Activated gamma-delta T cell treated with anti-CD3 and anti-CD28 coated beads, Interleukin-2, amount 50 U/mL, for 16 hours (primary cell): ENCODE results near the gene DPYD.
"Not testable (repeated sequence)": the region's sequence is repeated elsewhere in the genome, so short reads cannot be mapped to it uniquely, and the experiment has no call there.

Source experiments
- DNase-seq: peaks from one replicate; pipeline ENCODE4 v3.0.0-alpha.2; 2020; ENCODE audit warnings: low read depth

Gene DPYD

GRCh38 chr1:97364086-97364485, 556.7 kb downstream of the DPYD start:
- DNase-seq: no peak

- DNase-seq: no peak
Measured at GRCh38 chr1:97356309-97356708, 564.5 kb downstream of the DPYD start.

DNA sequence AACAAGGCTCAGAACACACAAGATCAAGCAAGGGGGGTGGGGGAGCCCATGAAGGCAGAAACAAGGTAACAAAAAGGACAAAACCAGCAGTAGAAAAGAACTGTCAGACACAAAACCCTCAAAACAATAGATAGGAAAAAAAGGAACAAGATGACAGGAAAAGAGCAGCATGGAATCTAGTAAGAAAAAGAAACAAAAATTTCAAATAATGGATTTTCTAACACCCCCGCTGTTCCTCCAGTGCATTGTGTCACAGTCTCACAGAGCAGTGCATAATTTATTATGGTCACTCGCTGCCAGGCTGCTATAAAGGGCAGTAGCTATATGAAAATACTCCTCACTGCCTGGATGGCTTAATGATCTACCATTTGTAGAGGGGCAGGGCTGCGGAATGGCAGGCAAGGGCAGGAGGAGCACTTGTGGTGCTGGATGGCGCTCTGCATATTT, 567.9 kb downstream of the DPYD start:
- no peak for DNase-seq

- no peak for DNase-seq
Measured at GRCh38 chr1:97351846-97352245, 569.0 kb downstream of the DPYD start.

GRCh38 chr1:97350662-97351061, 570.2 kb downstream of the DPYD start:
- no peak for DNase-seq

- no peak for DNase-seq
Measured at GRCh38 chr1:97350241-97350640, 570.6 kb downstream of the DPYD start.

- DNase-seq: not testable (repeated sequence)
Measured at GRCh38 chr1:97349794-97350193, 571.0 kb downstream of the DPYD start.

DNA sequence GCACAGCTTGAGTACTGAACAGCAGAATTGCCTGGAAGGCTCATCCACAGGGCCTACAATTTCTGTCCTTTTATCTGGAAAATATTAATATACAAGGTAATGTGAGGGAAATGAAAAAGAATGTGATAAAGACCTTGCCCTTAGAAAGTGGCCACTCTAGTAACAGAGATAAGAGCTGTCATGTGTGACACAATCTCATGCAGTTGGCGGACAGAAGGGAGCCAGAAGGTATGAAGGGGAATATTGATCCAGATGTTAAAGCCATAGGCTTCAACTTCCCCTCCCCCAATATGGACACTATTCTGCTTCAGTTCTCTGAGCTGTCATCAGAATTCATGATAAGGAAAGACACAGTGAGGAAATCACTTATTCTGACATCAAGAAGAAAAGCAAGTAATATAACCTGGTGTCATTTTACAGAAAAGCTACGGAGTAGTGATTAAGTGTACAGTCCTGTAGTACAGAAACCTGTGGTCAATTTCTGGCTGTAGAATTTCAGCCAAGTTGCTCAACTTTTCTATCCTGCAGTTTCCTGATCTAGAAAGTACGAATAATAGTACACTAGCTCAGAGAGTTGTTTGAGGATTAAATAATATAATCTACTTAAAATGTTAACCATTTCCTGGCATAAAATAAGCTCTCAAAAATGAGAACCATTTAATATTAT, 572.1 kb downstream of the DPYD start:
- DNase-seq: no peak

GRCh38 chr1:97340951-97341350, 579.9 kb downstream of the DPYD start:
- no peak for DNase-seq

GRCh38 chr1:97338347-97338746, 582.5 kb downstream of the DPYD start:
- DNase-seq: no peak

GRCh38 chr1:97337250-97338030, 583.4 kb downstream of the DPYD start:
- no peak for DNase-seq

GRCh38 chr1:97334454-97334853, 586.4 kb downstream of the DPYD start:
- DNase-seq: no peak

- no peak for DNase-seq
Measured at GRCh38 chr1:97332716-97333115, 588.1 kb downstream of the DPYD start.

GRCh38 chr1:97331165-97331564, 589.7 kb downstream of the DPYD start:
- DNase-seq: no peak

GRCh38 chr1:97314685-97315084, 606.1 kb downstream of the DPYD start:
- DNase-seq: no peak

DNA sequence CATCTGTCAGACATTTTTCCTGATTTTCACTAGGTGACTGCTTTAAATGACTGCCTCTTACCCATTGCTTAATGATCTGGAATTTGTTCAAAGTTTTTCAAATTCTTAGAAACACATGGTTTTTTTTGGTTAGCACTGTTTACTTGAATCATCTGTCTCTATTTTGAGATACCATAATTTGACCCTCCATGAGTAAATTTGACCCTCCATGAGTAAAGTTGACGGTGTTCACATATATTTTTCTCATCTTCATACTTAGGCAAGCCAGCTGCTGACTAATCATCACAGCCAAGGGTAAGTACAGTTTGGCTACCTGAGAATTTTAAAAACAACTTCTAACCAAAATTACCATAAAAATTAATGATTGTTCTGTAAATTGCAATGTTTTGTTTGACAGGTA, 612.7 kb downstream of the DPYD start:
- DNase-seq: no peak

GRCh38 chr1:97307568-97307967, 613.3 kb downstream of the DPYD start:
- DNase-seq: no peak

DNA sequence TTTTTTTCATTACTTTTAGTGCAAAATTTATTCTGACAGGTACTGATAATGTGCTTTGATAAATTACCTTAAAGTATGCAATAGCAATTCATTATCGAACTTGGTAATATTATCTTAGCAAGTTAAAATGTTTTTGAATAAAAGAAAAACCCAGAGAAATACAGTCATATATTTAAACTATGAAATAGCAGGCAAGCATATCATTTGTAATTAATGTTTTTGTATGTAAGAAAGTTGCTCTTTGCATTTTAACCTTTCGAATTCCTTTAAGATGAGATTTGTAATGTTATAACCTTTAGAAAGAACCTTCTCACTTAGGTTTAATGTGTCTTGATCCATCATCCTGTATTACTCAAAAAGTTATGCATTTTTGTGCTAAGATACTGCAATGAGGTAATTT, 613.7 kb downstream of the DPYD start:
- no peak for DNase-seq

DNA sequence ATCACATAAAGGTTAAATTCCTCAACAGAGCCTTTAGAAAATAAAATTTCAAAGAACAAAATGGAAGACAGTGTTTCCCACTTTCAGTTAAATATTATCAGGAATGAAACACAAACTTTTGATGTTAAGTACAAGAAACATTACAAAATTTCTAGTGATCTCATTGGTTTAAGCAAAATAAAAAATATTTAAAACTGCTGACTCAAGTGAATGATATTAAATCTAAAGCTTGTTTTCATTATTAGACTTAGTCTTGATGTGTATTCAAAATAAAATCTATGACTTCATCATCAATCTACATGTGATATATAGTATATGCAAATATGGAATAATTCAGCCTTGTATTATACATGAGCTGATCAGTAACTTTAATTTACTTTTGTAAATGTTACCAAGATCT, 614.3 kb downstream of the DPYD start:
- DNase-seq: no peak

GRCh38 chr1:97304366-97304765, 616.5 kb downstream of the DPYD start:
- DNase-seq: no peak

GRCh38 chr1:97298966-97299365, 621.9 kb downstream of the DPYD start:
- DNase-seq: no peak

GRCh38 chr1:97297611-97298010, 623.2 kb downstream of the DPYD start:
- no peak for DNase-seq

- no peak for DNase-seq
Measured at GRCh38 chr1:97281962-97282361, 638.9 kb downstream of the DPYD start.
